Measurements from ENCODE around the gene LIPC.

LIPC gene

DNA sequence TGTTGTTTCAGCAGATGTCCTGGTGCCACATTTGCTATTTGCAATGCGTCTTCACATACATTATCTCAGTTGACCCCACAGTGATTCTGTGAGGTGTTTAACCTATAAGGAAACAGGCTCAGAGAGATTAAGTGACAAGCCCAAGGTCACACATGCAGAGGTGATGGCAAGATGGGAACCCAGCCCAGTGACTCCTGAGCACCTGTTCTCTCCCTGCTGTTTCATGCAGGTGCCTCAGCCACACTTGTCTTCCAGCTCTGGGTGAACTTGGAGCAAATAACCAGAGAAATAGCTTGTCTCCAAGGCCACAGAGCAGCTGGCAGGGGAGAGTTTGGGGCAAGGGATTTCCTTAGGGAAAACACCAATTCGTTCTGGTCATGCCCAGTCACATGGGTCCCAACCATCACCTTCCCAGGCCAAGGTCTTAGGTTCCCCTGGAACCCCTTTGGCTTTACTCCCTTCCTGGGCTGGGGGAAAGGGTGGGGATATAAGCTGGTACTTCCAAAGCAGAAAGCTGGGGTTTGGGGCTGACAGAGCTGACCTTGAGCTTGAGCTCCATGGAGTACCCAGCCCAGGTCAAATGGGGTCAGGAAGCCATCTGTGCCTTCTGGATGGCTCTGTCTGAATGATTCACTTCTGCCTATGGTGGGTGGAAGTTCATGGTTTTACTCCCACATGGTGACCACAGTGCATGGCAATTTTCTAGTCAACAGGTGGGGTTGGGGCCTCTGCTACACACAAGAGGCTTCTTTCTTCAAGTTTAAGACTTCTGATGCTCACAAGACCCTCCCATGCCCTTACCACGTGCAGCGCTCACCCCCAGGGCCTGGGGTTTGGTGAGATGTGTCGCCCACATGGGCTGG, 22.4 kb downstream of the LIPC start:
- in situ Hi-C loops (cut with HindIII; ENCODE audit: low sequenced_read_pairs): no loop called here

GRCh38 chr15:58454950-58455401, 23.2 kb downstream of the LIPC start:
- in situ Hi-C loops (cut with HindIII; ENCODE audit: low sequenced_read_pairs): no loop called here

- in situ Hi-C loops (cut with HindIII; ENCODE audit: low sequenced_read_pairs): no loop called here
Measured at GRCh38 chr15:58457466-58457965, 25.7 kb downstream of the LIPC start.

DNA sequence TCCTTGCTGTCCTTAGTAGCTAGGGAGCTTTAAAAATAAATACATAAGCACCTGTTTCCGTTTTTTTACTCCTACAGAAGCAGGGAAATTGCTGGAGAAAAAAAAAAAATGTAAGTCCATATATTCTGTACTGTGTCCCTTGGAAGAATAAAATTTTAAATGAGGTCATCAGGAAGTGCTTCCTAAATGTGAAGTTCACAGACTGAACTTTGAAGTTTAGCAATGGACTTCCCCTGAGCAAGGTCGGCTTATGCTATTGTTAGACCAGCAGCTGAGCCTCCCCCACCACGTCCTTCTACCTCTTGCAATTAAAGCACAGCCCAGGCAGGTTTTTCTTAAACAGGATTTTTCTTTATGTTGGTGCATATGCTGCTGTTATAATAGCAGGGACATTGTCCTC, 26.3 kb downstream of the LIPC start:
- in situ Hi-C loops (cut with HindIII; ENCODE audit: low sequenced_read_pairs): no loop called here

- in situ Hi-C loops (cut with HindIII; ENCODE audit: low sequenced_read_pairs): no loop called here
Measured at GRCh38 chr15:58459045-58459444, 27.3 kb downstream of the LIPC start.

DNA sequence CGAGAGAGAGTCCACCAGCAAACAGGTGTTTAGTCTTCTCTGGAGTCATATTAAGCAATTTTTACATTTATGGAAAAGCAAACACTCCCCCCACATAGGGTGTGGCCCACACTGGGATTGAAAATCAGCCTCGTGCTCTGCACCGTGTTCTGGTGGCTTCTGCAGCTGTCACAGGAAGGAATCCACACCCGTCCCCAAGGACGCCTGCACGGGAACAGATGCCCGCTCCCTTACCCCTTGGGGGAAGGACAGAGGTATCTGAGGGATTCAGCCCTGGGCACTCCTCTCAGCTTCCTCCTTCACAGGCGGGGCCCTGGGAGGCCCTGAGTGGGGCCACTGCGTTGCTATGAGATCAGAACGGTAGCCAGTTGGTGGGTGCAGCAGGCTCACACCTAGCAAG, 27.8 kb downstream of the LIPC start:
- in situ Hi-C loops (cut with HindIII; ENCODE audit: low sequenced_read_pairs): no loop called here

DNA sequence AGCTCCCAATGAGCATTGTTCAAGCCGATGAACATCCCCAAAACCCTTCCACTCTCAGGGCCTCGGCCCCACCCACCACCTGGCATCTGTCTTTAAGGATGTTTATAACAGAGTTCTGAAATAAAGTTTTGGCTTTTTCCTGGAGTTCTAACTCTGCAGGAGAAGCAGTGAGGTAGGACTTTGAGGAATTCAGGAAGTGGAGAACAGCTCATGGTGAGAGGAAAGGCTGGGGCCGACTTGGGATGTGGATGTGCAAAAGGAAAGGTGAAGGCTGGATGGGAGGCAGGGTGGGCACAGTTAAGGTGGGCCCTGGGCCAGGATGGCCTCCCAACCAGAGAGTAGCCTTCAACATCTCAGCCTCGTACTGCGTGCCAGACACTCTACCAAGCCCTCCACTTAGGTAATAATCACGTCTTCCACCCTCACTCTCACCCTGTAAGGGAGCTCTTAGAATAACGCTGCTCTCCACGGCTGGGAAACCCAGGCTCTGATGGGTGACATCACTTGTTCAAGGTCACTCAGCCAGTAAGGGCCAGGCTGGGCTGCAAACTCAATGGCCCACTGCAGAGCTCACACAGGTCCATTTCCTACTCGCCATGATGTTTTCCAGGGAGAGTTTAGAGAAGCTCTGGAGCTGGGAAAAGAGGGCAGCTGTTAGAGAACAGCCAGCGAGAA, 28.5 kb downstream of the LIPC start:
- in situ Hi-C loops (cut with HindIII; ENCODE audit: low sequenced_read_pairs): no loop called here

DNA sequence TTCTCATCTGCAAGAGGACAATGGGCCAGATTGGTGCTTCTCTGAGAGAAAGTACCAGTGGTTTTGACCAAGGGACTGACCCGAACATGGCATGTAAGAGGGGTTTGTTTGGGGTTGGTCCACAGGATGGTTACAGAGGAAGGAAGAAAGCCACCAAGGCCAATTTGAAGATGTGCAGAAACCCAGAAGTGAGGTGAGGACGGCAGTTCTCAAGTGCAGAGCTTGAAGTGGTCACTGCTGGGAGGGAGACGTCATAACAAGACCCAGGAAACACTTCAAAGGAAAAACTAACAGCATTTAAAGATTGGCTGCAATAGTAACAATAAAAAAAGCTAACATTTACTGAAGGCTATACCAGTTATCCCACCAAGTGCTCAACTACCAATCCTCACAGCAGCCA, 29.1 kb downstream of the LIPC start:
- in situ Hi-C loops (cut with HindIII; ENCODE audit: low sequenced_read_pairs): no loop called here

GRCh38 chr15:58462547-58462946, 30.8 kb downstream of the LIPC start:
- in situ Hi-C loops (cut with HindIII; ENCODE audit: low sequenced_read_pairs): no loop called here

GRCh38 chr15:58462973-58463663, 31.3 kb downstream of the LIPC start:
- in situ Hi-C loops (cut with HindIII; ENCODE audit: low sequenced_read_pairs): no loop called here

DNA sequence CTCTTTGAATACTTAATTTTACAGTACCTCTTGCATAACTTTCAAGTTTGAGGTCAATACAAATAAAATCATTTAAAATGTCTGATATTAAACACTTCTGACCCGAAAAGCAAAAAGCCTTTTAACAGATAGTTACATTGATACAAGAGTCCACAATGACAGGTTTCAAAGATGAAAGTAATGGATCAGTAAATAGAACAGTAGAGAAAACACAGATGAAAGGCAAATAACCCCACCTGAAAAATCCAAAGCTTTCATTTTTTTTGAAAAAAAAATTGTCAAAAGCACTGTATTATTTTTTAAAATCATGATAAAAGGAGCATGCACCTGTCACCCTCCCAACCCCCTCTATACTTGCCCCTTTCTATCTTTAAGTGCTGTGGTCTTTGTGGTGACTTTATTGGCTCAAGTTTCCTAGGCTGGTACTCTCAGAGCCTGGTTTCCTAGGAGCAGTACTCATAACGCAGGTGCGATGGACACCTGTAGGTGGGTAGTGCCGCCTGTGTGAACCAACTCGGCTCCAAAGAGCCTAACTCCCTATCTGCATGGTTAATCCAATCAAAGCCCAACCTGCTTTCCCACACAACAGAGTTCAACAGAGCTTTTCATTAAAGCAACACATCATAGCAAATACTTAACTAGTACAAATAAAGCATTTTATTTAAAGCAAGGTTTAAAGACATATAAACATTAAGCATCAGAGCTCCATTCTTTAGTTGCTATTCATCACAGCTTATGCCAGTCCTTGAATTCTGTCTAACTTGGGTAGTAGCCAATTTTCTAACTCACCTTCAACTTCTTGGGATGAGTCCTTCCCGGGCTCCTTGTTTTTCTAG, 32.2 kb downstream of the LIPC start:
- in situ Hi-C loops (cut with HindIII; ENCODE audit: low sequenced_read_pairs): no loop called here

DNA sequence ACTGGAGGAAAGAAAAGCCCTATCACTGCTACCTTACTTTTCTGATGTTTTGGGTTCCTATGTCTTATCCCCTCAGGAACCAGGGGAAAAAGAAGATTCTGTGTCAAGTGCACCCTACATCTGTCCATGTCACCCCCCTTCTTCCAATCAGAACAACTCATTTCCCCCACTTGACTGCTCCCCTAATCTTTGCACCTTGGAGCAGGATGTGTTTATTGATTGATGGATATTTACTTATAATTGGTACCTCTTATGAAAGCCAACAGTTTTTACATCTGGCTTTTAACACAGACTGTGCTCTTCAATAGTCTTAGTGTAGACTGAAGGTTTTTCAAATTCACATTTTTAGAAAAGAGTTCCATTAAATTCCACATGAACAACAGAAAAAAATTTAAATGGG, 33.3 kb downstream of the LIPC start:
- in situ Hi-C loops (cut with HindIII; ENCODE audit: low sequenced_read_pairs): no loop called here

- in situ Hi-C loops (cut with HindIII; ENCODE audit: low sequenced_read_pairs): no loop called here
Measured at GRCh38 chr15:58465866-58466517, 34.2 kb downstream of the LIPC start.

GRCh38 chr15:58466566-58466965, 34.8 kb downstream of the LIPC start:
- in situ Hi-C loops (cut with HindIII; ENCODE audit: low sequenced_read_pairs): no loop called here

GRCh38 chr15:58467121-58467721, 35.4 kb downstream of the LIPC start:
- in situ Hi-C loops (cut with HindIII; ENCODE audit: low sequenced_read_pairs): no loop called here

DNA sequence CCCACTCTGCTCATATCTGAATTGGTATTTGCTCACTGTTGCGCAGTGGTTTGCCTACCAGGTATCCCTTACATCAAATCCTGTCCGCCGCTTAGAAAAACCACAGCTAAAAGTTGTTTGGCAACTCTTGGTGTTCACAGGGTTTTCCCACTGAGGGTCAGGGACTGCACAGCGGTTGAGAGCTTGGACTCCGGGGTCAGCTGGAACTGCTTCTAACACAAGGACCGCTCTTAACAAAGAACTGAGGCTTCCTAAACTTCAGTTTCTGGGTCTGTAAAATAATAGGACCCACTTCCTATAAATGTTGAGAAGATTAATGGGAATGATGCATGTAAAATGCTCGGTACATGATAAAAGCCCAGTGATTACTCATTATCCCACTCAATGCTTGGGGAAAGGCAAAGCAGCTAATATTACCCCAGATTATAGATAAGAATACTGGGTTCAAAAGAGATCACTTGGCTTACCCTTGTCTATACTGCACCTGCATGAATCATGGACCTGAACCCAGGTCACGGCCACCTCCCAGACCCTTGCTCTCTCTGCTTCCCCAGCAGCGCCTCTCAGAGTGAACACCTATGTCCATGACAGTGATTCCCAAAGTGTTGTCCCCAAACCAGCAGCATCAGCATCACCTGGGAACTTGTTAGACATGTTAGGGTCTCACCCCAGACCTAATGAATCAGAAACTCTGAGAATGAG, 36.1 kb downstream of the LIPC start:
- in situ Hi-C loops (cut with HindIII; ENCODE audit: low sequenced_read_pairs): no loop called here

GRCh38 chr15:58469432-58470353, 37.9 kb downstream of the LIPC start:
- in situ Hi-C loops (cut with HindIII; ENCODE audit: low sequenced_read_pairs): no loop called here

- in situ Hi-C loops (cut with HindIII; ENCODE audit: low sequenced_read_pairs): no loop called here
Measured at GRCh38 chr15:58471348-58471747, 39.6 kb downstream of the LIPC start.

Data from endothelial cell of hepatic sinusoid (primary cell).